Esophagus mucosa (tissue), 1 donor: ENCODE measurements around the gene CHSY1. TPM values are rescaled to one million over a fixed set of nuclear protein-coding genes. Genes with fewer than 3 reads are reported as not detected.
A peak's percentile ranks its signal among the peaks of the same experiment; 100 is the strongest.
"Not testable (repeated sequence)": the region's sequence is repeated elsewhere in the genome, so short reads cannot be mapped to it uniquely, and the experiment has no call there.

Experiments
- ATAC-seq: fragments of 200-7000 bp; cut with Tn5 transposase; one replicate; pipeline ENCODE4 v1.9.1; 2020
- total RNA-seq: library from RNA; stranded (reverse); gene quantifications from one replicate; pipeline ENCODE4 v1.2.4, GENCODE V29; 2023
- donor health status: DM: yes; HTN: yes; CAD: no.

CHSY1 gene
- total RNA-seq, 1 donor from 2014 or later = 10.0 TPM

GRCh38 chr15:101133181-101133460 lies 118.7 kb downstream of the CHSY1 start:
- ATAC-seq = no peak

- ATAC-seq = no peak
Observed at GRCh38 chr15:101132390-101133180, 119.3 kb downstream of the CHSY1 start.

- ATAC-seq = no peak
Observed at GRCh38 chr15:101131489-101132389, 120.1 kb downstream of the CHSY1 start.

- no peak for ATAC-seq
Observed at GRCh38 chr15:101129851-101130380, 121.9 kb downstream of the CHSY1 start.

- ATAC-seq = peak; percentile 61
Observed at GRCh38 chr15:101128221-101129015, 123.4 kb downstream of the CHSY1 start.

GRCh38 chr15:101127506-101128076 lies 124.3 kb downstream of the CHSY1 start:
- ATAC-seq = peak; percentile 69

- ATAC-seq = peak; percentile 31
Observed at GRCh38 chr15:101126618-101127505, 125.0 kb downstream of the CHSY1 start.

GRCh38 chr15:101125881-101126428 lies 125.9 kb downstream of the CHSY1 start:
- ATAC-seq = not testable (repeated sequence)

Other genes starting within 250 kb of the CHSY1 start
- 37.8 TPM for gene SELENOS, start 25.4 kb upstream of the CHSY1 start, total RNA-seq
- gene SNRPA1, start 43.2 kb upstream of the CHSY1 start, total RNA-seq = 44.5 TPM
- 6.7 TPM for gene PCSK6, start 237.7 kb upstream of the CHSY1 start, total RNA-seq